Stimulated activated CD8-positive, alpha-beta memory T cell treated with anti-CD3 and anti-CD28 coated beads, Interleukin-7, amount 100 ng/mL, for 4 hours (primary cell): ENCODE results near the gene CAMK4.
A peak's percentile ranks its signal among the peaks of the same experiment; 100 is the strongest.

ENCODE experiments used
- DNase-seq, 2 donors: peaks; one replicate each; pipeline ENCODE4 v3.0.0-alpha.2; 2020; ENCODE audit warnings: low read depth in 2 of 2

The CAMK4 gene

GRCh38 chr5:111229221-111229835, 5.1 kb downstream of the CAMK4 start:
- DNase-seq = no peak

DNA sequence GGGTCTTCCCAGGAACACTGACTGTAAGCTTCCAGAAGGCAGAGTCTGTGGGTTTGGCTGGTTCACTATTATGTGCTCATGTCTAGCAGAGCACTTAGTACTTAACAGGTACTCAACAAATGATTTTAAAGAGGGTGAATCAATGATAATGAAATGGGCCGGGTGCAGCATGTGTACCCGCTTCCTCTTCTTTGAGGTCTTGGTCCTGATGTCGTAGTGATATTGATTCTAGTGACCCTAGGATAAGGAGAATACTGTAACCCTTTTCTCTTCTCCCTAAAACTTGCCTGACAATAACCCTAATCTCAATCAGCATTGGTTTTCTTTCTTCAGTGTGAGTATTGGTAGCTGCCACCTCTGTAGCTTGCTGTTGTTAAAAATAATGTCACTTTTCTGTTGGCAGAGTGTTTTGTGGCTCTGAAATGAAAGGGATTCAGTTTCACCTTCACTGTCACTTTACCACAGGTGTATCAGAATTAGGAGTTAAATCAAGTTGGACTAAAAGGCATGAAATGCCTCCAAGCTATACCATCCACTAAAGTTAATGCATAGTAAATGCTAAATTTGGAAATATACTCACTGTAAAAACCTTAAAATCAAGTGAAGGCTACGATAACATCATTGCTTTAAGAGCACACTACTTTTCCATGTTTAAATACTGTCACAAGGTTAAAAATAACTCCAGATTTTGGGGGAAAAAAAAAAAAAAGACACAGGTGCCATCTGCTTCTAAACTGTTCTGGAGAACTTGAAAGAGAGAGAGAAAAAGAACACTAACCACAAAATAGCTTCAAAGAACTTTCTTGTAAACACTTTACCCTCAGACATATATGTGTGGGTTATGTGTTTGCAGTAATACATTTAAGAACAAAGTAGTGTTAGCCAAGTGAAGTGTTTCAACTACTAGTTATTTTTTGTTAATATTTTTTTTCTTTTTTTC, 6.0 kb downstream of the CAMK4 start:
- DNase-seq = no peak

GRCh38 chr5:111231119-111231518, 6.9 kb downstream of the CAMK4 start:
- no peak for DNase-seq

DNA sequence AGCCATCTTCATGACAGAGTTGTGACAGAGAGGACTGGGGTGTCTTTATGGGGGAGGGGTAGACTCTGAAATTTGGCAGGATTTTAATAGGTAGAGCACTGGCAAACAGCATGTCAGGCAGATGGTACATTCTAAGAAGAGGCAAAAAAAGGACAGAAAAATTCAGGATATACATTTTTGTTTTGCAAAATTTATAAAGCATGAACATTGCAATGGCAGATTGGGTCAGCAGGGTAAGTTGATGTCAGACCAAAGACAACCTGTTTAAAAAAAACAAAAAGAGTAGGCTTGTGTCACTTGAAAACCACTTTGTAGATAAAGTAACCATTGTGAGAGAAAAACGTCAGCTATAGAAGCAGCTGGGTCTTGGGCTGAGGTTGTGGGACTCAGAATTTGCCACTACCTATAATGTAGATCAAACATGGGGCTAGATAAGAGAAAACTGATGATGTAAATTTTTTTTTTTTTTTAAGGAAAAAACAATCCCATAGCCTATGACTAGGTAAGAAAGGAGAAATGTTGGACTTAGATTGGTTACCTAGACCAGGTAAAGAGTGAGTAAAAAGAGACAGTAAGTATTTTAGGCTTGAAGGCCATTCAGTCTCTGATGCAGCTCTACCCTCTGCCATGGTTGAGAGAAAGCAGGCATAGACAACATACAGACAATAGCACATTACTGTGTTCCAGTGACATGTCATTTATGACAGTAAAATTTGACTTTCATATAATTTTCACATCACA, 8.3 kb downstream of the CAMK4 start:
- no peak for DNase-seq

DNA sequence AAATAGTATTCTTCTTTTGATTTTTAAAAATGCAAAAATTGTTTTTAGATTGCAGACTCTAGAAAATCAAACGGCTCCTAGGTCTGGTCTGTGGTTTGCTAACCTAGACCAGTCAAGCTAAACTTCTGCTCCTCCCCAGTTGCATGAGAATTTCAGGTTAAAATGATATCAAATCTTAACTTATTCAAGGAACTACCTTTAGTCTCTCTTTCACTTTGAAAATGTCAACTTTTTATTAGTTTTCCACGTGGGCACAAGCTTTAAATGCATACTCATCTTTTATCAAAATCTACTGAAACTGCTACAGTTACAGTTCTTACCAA, 8.8 kb downstream of the CAMK4 start:
- no peak for DNase-seq

- DNase-seq = no peak
Observed at GRCh38 chr5:111234125-111234524, 9.9 kb downstream of the CAMK4 start.

DNA sequence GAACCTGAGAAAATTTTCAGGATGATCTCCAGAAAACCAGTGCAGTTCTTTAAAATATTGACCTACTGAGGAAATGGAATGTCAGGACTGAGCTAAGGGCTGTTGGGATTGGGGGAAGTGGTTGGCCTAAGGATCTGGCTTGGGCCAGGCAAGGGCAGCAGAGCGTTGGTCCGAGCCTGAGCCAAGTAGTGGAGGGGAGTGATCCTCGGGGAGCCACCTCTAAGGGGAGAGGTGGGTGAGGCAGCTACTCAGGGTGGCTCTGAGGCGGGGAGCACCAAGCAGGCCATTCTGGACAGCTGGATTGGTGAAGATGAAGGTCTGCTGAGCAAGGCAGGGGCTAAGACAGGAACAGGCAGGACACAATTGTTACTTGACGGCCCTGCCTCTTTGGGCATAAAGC, 11.5 kb downstream of the CAMK4 start:
- no peak for DNase-seq

DNA sequence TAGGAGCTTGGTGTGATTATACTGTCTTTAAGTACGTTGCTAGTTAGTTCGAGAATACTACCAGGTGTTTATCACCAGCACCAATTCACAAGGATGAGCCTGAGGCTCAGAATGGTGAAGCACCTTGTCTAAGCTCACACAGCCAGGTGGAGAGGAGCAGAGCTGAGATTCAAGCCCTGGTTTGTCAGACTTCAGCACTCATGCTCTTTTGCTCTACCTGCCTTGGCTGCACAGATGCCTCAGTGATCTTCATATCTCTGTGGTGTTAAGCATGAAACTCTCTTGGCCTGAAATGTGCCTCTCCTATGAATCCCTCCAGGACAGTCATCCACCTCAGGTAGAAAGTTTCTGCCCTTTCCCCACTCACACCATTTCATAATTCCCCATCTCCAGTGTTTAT, 12.2 kb downstream of the CAMK4 start:
- DNase-seq = no peak

- DNase-seq = no peak
Observed at GRCh38 chr5:111236995-111237394, 12.8 kb downstream of the CAMK4 start.

- DNase-seq = no peak
Observed at GRCh38 chr5:111237470-111237869, 13.3 kb downstream of the CAMK4 start.

- DNase-seq = no peak
Observed at GRCh38 chr5:111238431-111239225, 14.4 kb downstream of the CAMK4 start.

- no peak for DNase-seq
Observed at GRCh38 chr5:111241696-111242095, 17.5 kb downstream of the CAMK4 start.

GRCh38 chr5:111242606-111243005, 18.4 kb downstream of the CAMK4 start:
- DNase-seq = no peak

DNA sequence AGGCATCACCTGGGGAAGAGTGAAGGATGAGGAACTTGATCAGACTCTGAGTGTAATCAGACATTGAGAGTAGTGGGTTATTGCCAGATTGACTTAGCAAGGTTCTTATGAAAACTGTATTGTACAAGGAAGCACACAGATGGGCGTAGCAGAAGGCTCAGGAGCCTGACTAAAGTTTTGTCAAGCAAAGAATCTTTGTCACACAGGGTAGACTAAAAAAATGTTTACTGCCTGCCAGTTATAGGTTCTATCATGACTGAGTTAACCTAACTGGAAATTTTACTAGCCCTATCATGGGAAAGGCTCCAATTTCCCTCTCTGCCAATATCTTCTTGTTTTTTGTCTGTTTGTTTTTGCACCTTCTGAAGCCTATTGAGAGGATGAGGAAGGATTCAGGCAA, 19.1 kb downstream of the CAMK4 start:
- no peak for DNase-seq

GRCh38 chr5:111245654-111246053, 21.5 kb downstream of the CAMK4 start:
- no peak for DNase-seq

- DNase-seq = no peak
Observed at GRCh38 chr5:111246459-111246858, 22.3 kb downstream of the CAMK4 start.

- no peak for DNase-seq
Observed at GRCh38 chr5:111248571-111248970, 24.4 kb downstream of the CAMK4 start.

GRCh38 chr5:111251921-111252320, 27.7 kb downstream of the CAMK4 start:
- DNase-seq = no peak

- DNase-seq = no peak
Observed at GRCh38 chr5:111252799-111253545, 28.8 kb downstream of the CAMK4 start.

DNA sequence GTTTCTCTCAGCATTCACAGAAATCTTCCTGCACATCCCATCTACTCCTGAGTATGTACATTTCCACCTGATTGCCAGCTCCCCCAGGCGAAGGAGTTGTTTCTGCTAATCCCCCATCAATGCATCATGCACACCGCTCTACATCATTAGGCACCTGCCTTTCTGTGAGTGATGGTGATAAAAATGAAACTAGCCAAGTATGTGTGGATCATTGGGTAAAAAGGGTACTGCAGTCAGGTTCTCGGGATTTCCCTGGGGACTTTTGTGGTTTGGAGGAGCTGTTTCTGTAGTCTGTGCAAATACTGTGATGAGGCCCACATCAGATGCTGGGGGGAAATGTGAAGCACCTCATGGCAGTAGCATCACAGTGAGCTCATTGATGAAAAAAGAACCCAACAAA, 30.4 kb downstream of the CAMK4 start:
- peak; percentile 52 to 63 for DNase-seq

DNA sequence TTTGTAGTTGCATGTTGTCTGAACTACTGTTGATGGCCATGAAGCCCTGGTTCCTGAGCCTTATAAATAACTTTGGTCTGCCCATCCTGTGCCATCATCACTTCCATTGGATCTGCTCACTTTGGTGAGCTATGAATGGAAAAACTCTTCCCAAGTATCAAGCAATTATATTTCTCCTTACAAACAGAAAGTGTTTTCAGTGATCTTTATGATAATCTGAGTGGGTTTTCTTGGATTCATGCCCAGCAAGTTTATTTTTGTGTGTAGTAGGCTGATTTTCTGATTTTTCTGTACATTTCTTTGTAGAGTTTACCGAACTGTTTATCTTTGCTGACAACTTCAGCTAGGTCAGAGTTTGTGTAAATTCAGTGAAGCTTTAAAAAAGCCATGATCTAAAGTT, 31.0 kb downstream of the CAMK4 start:
- no peak for DNase-seq
